Progenitor cell of endocrine pancreas (in vitro differentiated cells): ENCODE results near the gene CEP85. TPM values are rescaled to one million over a fixed set of nuclear protein-coding genes. Genes with fewer than 3 reads are reported as not detected.
A peak's percentile ranks its signal among the peaks of the same experiment; 100 is the strongest.
"Not testable (repeated sequence)": the region's sequence is repeated elsewhere in the genome, so short reads cannot be mapped to it uniquely, and the experiment has no call there.

ENCODE experiments used
- DNase-seq: peaks from one replicate; pipeline ENCODE4 v3.0.0; 2021; ENCODE audit warnings: low spot score; ENCODE audit not compliant: unreplicated experiment
- H3K27ac Mint-ChIP-seq: 2 replicates; pipeline ENCODE4 v1.8.0; 2021; ENCODE audit warnings: mild to moderate bottlenecking, moderate library complexity, mixed read lengths
- H3K27me3 Mint-ChIP-seq: 2 replicates; pipeline ENCODE4 v1.8.0; 2021; ENCODE audit warnings: mixed read lengths
- H3K36me3 Mint-ChIP-seq: 2 replicates; pipeline ENCODE4 v1.8.0; 2022; ENCODE audit warnings: mixed read lengths; ENCODE audit not compliant: insufficient read depth
- H3K4me1 Mint-ChIP-seq: 2 replicates; pipeline ENCODE4 v1.8.0; 2021; ENCODE audit warnings: low read depth, mixed read lengths
- H3K4me3 Mint-ChIP-seq: 2 replicates; pipeline ENCODE4 v1.8.0; 2021; ENCODE audit warnings: low read depth, mild to moderate bottlenecking, moderate library complexity, mixed read lengths
- H3K9me3 Mint-ChIP-seq: 2 replicates; pipeline ENCODE4 v1.8.0; 2021; ENCODE audit warnings: low read depth, mixed read lengths
- CTCF ChIP-seq: fragments of 200-600 bp; sonication (generic); IDR thresholded peaks from one replicate; pipeline ENCODE4 v1.5.0; 2021; ENCODE audit warnings: antibody characterized with exemption, mild to moderate bottlenecking; ENCODE audit not compliant: unreplicated experiment
- total RNA-seq: library from RNA; stranded (reverse); gene quantifications from 2 replicates; pipeline ENCODE4 v1.2.1, GENCODE V29; 2021

CEP85 gene
- total RNA-seq, 1 donor from 2014 or later: 21.3 TPM

- no peaks in the 10 kb centered on the region for H3K9me3 Mint-ChIP-seq
- TF ChIP-seq CTCF: no peak
- no peaks in the 10 kb centered on the region for H3K27me3 Mint-ChIP-seq
- peak within 1 kb of the TSS; percentile 97 for H3K27ac Mint-ChIP-seq
- no peaks in the 10 kb centered on the region for H3K36me3 Mint-ChIP-seq
- peaks cover 10% of the 10 kb centered on the region for H3K4me1 Mint-ChIP-seq
- peak; percentile 86 for DNase-seq
- H3K4me3 Mint-ChIP-seq: peak within 1 kb of the TSS; percentile 98
Measured at GRCh38 chr1:26306290-26307229, 72.6 kb downstream of the CEP85 start, which contains the start of gene UBXN11. Gene UBXN11, minus strand, starts transcription at chr1:26306636. Its CDS starts 3,753 bp downstream, at chr1:26302883.

- H3K36me3 Mint-ChIP-seq: no peaks in the 10 kb centered on the region
- peak overlapping the region; percentile 37 for H3K27ac Mint-ChIP-seq
- H3K27me3 Mint-ChIP-seq: peaks cover 4% of the 10 kb centered on the region
- H3K4me1 Mint-ChIP-seq: peaks cover 10% of the 10 kb centered on the region
- no peak for TF ChIP-seq CTCF
- no peaks in the 10 kb centered on the region for H3K9me3 Mint-ChIP-seq
- no peak for DNase-seq
- H3K4me3 Mint-ChIP-seq: peak overlapping the region; percentile 98
Measured at GRCh38 chr1:26307363-26307781, 73.4 kb downstream of the CEP85 start.

GRCh38 chr1:26307966-26308899, 74.2 kb downstream of the CEP85 start:
- not testable (repeated sequence) for H3K27me3 Mint-ChIP-seq, H3K27ac Mint-ChIP-seq, H3K4me1 Mint-ChIP-seq, H3K4me3 Mint-ChIP-seq, DNase-seq, H3K36me3 Mint-ChIP-seq, H3K9me3 Mint-ChIP-seq

- no peak for TF ChIP-seq CTCF
- Mint-ChIP-seq H3K4me1 (peaks cover 7% of the 10 kb centered on the region), H3K36me3 (no peaks in the 10 kb centered on the region), H3K9me3 (no peaks in the 10 kb centered on the region), H3K27ac (no peak overlapping the region), H3K4me3 (no peak overlapping the region), H3K27me3 (peaks cover 4% of the 10 kb centered on the region)
- DNase-seq: no peak
Measured at GRCh38 chr1:26314501-26314900, 80.5 kb downstream of the CEP85 start.

GRCh38 chr1:26315874-26316850, 82.2 kb downstream of the CEP85 start:
- no peak for TF ChIP-seq CTCF
- no peaks in the 10 kb centered on the region for H3K9me3 Mint-ChIP-seq
- H3K36me3 Mint-ChIP-seq: no peaks in the 10 kb centered on the region
- H3K4me3 Mint-ChIP-seq: no peak overlapping the region
- H3K27me3 Mint-ChIP-seq: peaks cover 4% of the 10 kb centered on the region
- no peak for DNase-seq
- H3K27ac Mint-ChIP-seq: no peak overlapping the region
- peaks cover 7% of the 10 kb centered on the region for H3K4me1 Mint-ChIP-seq
